GM21528 (cell line): Measurements from ENCODE around the gene CCDC33.

ENCODE experiments used
- ATAC-seq: cut with Tn5 transposase; IDR thresholded peaks from one replicate; pipeline ENCODE4 v1.9.1; 2021; ENCODE audit warnings: mild to moderate bottlenecking, moderate library complexity; ENCODE audit not compliant: unreplicated experiment, low FRiP score

CCDC33 gene

GRCh38 chr15:74227968-74228722 is 8.0 kb upstream of the CCDC33 start:
- ATAC-seq, result no peak

- no peak for ATAC-seq
These were observed 7.4 kb upstream of the CCDC33 start for GRCh38 chr15:74228723-74229081.

GRCh38 chr15:74229686-74230085 is 6.4 kb upstream of the CCDC33 start:
- ATAC-seq, result no peak

- ATAC-seq, result no peak
These were observed 4.7 kb upstream of the CCDC33 start for GRCh38 chr15:74231475-74231874.

- ATAC-seq, result no peak
These were observed 2.8 kb upstream of the CCDC33 start for GRCh38 chr15:74233373-74233772.

- no peak for ATAC-seq
These were observed 2.1 kb upstream of the CCDC33 start for GRCh38 chr15:74233851-74234597.

- ATAC-seq, result no peak
These were observed 1.6 kb upstream of the CCDC33 start for GRCh38 chr15:74234598-74234875.

- no peak for ATAC-seq
These were observed 3.1 kb downstream of the CCDC33 start for GRCh38 chr15:74239051-74239705.

GRCh38 chr15:74240002-74240568 is 4.0 kb downstream of the CCDC33 start:
- no peak for ATAC-seq

GRCh38 chr15:74240897-74241614 is 4.9 kb downstream of the CCDC33 start:
- ATAC-seq, result no peak

GRCh38 chr15:74242441-74243185 is 6.5 kb downstream of the CCDC33 start:
- ATAC-seq, result no peak

GRCh38 chr15:74243431-74243830 is 7.3 kb downstream of the CCDC33 start:
- ATAC-seq, result no peak

GRCh38 chr15:74244822-74245341 is 8.8 kb downstream of the CCDC33 start:
- no peak for ATAC-seq

- no peak for ATAC-seq
These were observed 9.3 kb downstream of the CCDC33 start for GRCh38 chr15:74245342-74245931.

- ATAC-seq, result no peak
These were observed 14.1 kb downstream of the CCDC33 start for GRCh38 chr15:74250266-74250665.

GRCh38 chr15:74251131-74251811 is 15.1 kb downstream of the CCDC33 start:
- ATAC-seq, result no peak

- no peak for ATAC-seq
These were observed 16.2 kb downstream of the CCDC33 start for GRCh38 chr15:74252291-74252690.

GRCh38 chr15:74252721-74253120 is 16.6 kb downstream of the CCDC33 start:
- no peak for ATAC-seq
